Left ventricle myocardium inferior (tissue), 1 donor: ENCODE results near the gene DDX41. TPM values are rescaled to one million over a fixed set of nuclear protein-coding genes. Genes with fewer than 3 reads are reported as not detected.
A peak's percentile ranks its signal among the peaks of the same experiment; 100 is the strongest.

Experiments used
- DNase-seq: peaks from one replicate; pipeline ENCODE4 v3.0.0-alpha.2; 2020
- H3K27ac ChIP-seq: fragments of 200-600 bp; replicated peaks from 2 replicates; pipeline ENCODE4 v1.8.0; 2021
- H3K27me3 ChIP-seq: fragments of 200-600 bp; 2 replicates; pipeline ENCODE4 v1.8.0; 2021; ENCODE audit warnings: low read depth
- H3K36me3 ChIP-seq: fragments of 200-600 bp; 2 replicates; pipeline ENCODE4 v1.8.0; 2021
- H3K4me1 ChIP-seq: fragments of 200-600 bp; 2 replicates; pipeline ENCODE4 v1.8.0; 2021
- H3K4me3 ChIP-seq: fragments of 200-600 bp; 2 replicates; pipeline ENCODE4 v1.8.0; 2021; ENCODE audit warnings: mild to moderate bottlenecking, moderate library complexity
- H3K9me3 ChIP-seq: fragments of 200-600 bp; replicated peaks from 2 replicates; pipeline ENCODE4 v1.8.0; 2021
- CTCF ChIP-seq: fragments of 200-600 bp; IDR thresholded peaks from 2 replicates; pipeline ENCODE4 v1.8.0; 2021; ENCODE audit warnings: antibody characterized with exemption, mild to moderate bottlenecking, borderline replicate concordance
- intact Hi-C: fragments of 100-400 bp; cut with micrococcal nuclease; formaldehyde crosslinking; loops from one replicate; pipeline ENCODE4 v1.11.0; 2022
- total RNA-seq: library from RNA; stranded (reverse); fragmentation: NEBNext Ultra II Directional; extraction: Animal tissue kit (Norgen Biotek cat#: 25700); gene quantifications from one replicate; pipeline ENCODE4 v1.2.1, GENCODE V29; 2021
- donor health status: DM: no; HTN: yes; CAD: no; lungs with severe emphysema.

Gene DDX41
- total RNA-seq, 1 donor from 2014 or later, result 29.7 TPM

- H3K27ac ChIP-seq, result peak overlapping the region; percentile 50
- H3K36me3 ChIP-seq, result peaks cover 95% of the 10 kb centered on the region
- intact Hi-C loops, result no loop called here
- no peaks in the 10 kb centered on the region for H3K9me3 ChIP-seq
- no peaks in the 10 kb centered on the region for H3K27me3 ChIP-seq
- H3K4me3 ChIP-seq, result no peak overlapping the region
- peaks cover 14% of the 10 kb centered on the region for H3K4me1 ChIP-seq
- DNase-seq, result peak; percentile 8
- TF ChIP-seq CTCF, result no peak
These were observed 7.8 kb upstream of the DDX41 start for GRCh38 chr5:177524539-177524900.

DNA sequence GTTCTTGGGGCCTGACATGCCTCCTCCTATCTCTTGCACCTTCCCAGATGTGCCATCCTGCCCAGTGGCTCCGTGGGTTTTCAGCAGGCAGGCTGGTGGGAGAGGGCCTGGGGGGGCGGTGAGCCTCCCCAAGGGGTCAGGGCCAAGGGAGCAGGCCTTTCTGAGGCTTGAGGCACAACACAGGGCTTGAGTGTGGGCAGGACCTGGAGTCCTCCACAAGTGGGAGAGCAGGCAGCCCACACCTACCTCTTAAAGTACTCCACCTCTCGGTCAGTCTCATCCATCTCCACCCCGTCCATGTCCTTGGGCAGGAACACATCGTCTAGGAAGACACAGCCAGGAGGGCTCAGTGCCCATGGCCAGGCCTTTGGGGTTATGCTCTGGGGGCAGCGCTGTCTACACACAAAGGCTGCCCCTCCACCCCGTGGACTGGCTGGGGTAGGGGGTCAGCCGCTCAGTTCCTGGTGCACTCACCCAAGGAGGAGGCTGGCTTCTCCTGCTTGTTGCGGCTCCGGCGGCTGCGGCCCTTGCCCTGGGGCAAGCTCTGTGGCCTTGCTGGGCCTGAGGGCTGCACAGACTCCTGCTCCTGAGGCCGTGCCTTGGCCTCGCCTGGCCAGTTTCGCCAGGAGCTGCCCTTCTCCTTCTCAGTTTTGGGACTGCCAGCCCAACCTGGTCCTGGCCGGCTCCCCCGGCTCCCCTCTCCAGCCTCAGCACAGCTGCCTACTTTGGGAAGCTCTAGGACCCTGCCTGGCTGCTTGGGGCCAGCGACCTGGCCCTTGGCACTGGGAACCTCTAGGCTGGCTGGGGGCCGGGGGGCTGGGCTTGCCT is 7.2 kb upstream of the DDX41 start:
- TF ChIP-seq CTCF, result no peak
- Histone ChIP-seq H3K36me3 (peaks cover 95% of the 10 kb centered on the region), H3K4me1 (peaks cover 18% of the 10 kb centered on the region), H3K9me3 (no peaks in the 10 kb centered on the region), H3K27me3 (no peaks in the 10 kb centered on the region), H3K4me3 (no peak overlapping the region), H3K27ac (peak overlapping the region; percentile 50)
- peak; percentile 10 for DNase-seq
- intact Hi-C loops, result no loop called here

- peaks cover 66% of the 10 kb centered on the region for H3K36me3 ChIP-seq
- no peak overlapping the region for H3K27ac ChIP-seq
- intact Hi-C loops, result no loop called here
- TF ChIP-seq CTCF, result no peak
- no peaks in the 10 kb centered on the region for H3K9me3 ChIP-seq
- H3K4me1 ChIP-seq, result peaks cover 33% of the 10 kb centered on the region
- no peak overlapping the region for H3K4me3 ChIP-seq
- no peak for DNase-seq
- no peaks in the 10 kb centered on the region for H3K27me3 ChIP-seq
These were observed 4.3 kb upstream of the DDX41 start for GRCh38 chr5:177520916-177521513.

DNA sequence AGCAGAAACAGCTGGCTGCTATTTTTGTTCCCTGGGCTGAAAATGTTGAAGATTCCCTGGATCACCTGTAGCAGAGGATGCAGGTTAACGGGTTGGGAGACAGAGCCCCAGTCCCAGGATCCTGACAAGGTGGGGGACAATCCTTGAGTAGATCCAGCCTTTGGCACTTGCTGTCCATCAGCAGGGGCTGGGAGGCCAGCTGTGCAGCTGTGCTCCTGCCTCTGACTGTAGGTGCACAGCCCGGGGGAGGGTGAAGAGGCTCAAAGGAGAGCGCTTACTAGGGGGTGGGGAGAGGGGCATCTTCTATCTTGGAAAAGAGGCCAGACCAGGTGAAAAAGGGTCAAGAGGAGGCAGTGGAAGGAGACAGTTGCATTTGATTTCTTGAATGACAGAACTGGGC is 3.5 kb upstream of the DDX41 start:
- H3K27ac ChIP-seq, result no peak overlapping the region
- H3K36me3 ChIP-seq, result peaks cover 66% of the 10 kb centered on the region
- no peaks in the 10 kb centered on the region for H3K9me3 ChIP-seq
- no peak for DNase-seq
- no peak overlapping the region for H3K4me3 ChIP-seq
- no peaks in the 10 kb centered on the region for H3K27me3 ChIP-seq
- intact Hi-C loops, result no loop called here
- peaks cover 36% of the 10 kb centered on the region for H3K4me1 ChIP-seq
- no peak for TF ChIP-seq CTCF

DNA sequence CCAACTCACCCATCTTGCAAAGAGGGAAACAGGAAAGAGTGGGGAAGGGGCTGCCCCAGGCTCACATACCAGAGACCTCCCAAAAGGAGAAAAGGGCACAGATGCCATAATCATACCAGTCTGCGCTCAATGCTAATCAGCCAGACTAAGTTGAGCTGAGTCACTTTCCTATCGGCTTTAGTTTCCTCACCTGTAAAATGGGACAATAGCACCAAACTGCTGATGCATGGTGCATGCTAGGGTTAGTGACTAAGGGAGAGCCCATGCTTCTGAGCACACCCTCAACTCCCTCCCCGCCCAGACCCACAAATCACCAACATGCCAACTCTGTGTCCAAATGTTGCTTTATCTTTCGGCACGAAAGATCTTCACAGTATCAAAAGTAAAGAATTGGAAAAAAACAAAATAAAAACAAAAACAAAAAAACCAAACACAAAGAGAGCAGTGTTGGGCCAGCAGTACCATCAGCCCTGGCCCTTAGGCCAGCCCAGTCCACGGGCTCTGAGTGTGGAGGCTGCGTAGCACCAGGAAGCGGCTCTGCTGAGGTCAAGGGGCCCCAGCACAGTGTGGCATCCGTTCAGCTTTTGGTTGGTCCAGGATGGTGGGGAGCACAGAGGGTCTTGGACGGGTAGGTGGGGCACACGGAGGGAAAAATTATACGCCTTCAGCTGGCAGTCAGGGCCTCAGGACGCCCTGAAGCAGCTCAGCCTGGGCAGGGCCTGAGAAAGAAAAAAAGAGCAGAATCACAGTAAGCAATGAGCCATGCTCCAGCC is 2.9 kb upstream of the DDX41 start:
- H3K36me3 ChIP-seq, result peaks cover 66% of the 10 kb centered on the region
- no peak for DNase-seq
- TF ChIP-seq CTCF, result no peak
- H3K27me3 ChIP-seq, result no peaks in the 10 kb centered on the region
- intact Hi-C loops, result no loop called here
- H3K4me3 ChIP-seq, result no peak overlapping the region
- no peak overlapping the region for H3K27ac ChIP-seq
- peaks cover 36% of the 10 kb centered on the region for H3K4me1 ChIP-seq
- no peaks in the 10 kb centered on the region for H3K9me3 ChIP-seq
